T-helper 2 cell treated with Interferon-gamma antibody and Interleukin-4, amounts not matched to agents 100 ng/mL and 5 ng/mL, for 36 hours (primary cell): ENCODE data around the gene MARCHF7. TPM values are rescaled to one million over a fixed set of nuclear protein-coding genes. Genes with fewer than 3 reads are reported as not detected.
"Not testable (repeated sequence)": the region's sequence is repeated elsewhere in the genome, so short reads cannot be mapped to it uniquely, and the experiment has no call there.

Source experiments
- intact Hi-C: fragments of 100-400 bp; cut with micrococcal nuclease; formaldehyde crosslinking; loops from one replicate; pipeline ENCODE4 v1.15.1; 2023
- total RNA-seq: library from RNA; stranded (reverse); gene quantifications from 2 replicates; pipeline ENCODE4 v1.2.3, GENCODE V29; 2022

MARCHF7 gene, protein sequence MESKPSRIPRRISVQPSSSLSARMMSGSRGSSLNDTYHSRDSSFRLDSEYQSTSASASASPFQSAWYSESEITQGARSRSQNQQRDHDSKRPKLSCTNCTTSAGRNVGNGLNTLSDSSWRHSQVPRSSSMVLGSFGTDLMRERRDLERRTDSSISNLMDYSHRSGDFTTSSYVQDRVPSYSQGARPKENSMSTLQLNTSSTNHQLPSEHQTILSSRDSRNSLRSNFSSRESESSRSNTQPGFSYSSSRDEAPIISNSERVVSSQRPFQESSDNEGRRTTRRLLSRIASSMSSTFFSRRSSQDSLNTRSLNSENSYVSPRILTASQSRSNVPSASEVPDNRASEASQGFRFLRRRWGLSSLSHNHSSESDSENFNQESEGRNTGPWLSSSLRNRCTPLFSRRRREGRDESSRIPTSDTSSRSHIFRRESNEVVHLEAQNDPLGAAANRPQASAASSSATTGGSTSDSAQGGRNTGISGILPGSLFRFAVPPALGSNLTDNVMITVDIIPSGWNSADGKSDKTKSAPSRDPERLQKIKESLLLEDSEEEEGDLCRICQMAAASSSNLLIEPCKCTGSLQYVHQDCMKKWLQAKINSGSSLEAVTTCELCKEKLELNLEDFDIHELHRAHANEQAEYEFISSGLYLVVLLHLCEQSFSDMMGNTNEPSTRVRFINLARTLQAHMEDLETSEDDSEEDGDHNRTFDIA
- total RNA-seq = 70.1 and 76.2 TPM in 2 replicates

DNA sequence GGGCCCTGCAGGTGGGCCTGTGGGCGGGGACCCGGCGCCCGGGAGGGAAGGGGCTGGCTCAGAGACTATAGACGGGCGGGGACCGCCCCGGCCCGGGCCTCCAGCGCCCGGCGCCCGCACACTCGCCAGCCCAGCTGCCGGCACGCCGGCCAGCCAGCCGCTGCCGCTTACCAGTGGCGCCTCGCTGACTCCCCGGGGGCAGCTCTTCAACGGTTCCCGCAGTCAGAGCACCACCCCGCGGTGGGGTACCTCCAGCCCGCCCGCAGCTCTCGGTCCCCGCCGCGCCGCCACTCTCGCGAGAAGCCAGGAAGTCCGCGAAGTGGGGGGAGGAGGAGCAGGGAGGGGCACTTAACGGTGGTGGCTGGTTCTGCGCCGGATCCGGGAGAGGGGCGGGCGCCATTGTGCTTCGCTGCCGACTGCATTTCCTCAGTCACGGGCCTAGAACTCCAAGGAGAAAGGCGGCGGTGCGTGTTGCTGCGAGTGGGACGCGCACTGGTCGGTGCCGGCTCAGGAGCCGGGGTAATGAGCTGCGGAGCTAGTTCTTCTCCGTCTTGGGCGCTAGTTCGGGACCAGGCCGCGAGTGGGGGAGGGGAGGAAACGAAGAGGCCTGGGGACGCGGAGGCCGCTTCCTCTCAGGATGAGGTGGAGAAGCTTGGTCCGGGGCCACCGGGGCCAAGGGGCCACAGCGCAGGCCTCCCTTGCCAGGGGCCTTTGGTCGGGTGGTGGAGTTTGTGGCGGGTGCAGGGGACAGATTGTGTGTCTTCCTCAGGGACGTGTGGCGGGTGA, at the start of gene MARCHF7:
Gene MARCHF7, plus strand, starts transcription at position 364 of the 786 bp plus-strand sequence. CDS start 16,517 bp downstream, outside the sequence.
- intact Hi-C loops = loop anchor here (1.0 to 10.0 kb wide), 11 partner anchors 35 to 1838 kb away; partner anchors contain the start of genes ACVR1, BAZ2B, CCDC148 and LY75

DNA sequence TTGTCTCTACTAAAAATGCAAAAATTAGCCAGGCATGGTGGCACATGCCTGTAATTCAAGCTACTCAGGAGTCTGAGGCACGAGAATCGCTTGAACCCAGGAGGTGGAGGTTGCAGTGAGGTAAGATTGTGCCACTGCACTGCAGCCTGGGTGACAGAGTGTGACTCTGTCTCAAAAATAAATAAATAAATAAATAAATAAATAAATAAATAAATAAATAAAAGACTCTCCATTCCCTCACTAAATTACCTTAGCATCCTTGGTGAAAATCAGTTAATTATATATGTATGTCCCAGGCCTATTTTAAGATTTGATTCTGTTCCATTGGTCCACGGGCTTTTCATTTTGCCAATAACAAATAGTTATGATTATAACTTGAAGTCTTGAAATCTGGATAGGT, 44.9 kb upstream of the MARCHF7 start:
- intact Hi-C loops = not testable (repeated sequence)

- intact Hi-C loops = no loop called here
Measured at GRCh38 chr2:159671047-159671446, 41.3 kb upstream of the MARCHF7 start.

DNA sequence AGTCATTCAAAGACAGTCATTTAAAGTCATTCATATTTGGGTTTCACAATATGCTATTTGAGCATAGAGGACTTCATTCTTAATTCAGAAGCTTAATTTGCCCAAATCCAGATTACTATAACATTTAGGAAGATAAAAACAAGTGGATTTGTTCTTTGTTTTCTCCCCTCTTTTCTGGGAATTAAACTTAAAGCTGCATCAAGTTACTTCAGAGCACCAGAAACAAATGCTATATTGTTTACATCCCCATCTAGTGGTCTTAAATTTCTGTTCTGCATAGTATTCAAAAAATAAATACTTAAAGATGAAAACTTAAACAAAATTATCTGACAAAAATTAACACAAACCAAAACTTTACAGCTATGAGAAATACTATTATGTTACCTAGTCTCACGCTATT, 34.7 kb upstream of the MARCHF7 start:
- intact Hi-C loops = no loop called here

DNA sequence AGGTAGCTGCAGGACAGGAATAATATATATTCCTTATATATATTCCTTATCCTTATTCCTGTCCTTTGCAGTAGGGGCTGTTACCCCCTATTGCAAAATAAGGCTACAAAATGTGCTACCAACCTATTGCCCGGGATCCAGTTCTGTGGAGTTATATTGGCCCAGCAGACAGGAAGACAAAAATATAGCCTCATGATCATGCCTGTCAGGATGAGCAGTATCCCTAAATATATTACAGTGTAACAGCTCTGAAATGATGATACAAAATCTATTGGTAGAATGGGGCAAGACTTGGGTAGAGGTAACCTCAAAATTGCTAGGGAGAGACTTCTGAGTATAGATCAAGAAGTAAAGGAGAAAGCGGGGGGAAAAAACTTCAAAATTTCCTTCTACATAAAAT, 31.6 kb upstream of the MARCHF7 start:
- intact Hi-C loops = no loop called here

- intact Hi-C loops = no loop called here
Measured at GRCh38 chr2:159683817-159684216, 28.5 kb upstream of the MARCHF7 start.

GRCh38 chr2:159684796-159685195, 27.5 kb upstream of the MARCHF7 start:
- intact Hi-C loops = no loop called here

DNA sequence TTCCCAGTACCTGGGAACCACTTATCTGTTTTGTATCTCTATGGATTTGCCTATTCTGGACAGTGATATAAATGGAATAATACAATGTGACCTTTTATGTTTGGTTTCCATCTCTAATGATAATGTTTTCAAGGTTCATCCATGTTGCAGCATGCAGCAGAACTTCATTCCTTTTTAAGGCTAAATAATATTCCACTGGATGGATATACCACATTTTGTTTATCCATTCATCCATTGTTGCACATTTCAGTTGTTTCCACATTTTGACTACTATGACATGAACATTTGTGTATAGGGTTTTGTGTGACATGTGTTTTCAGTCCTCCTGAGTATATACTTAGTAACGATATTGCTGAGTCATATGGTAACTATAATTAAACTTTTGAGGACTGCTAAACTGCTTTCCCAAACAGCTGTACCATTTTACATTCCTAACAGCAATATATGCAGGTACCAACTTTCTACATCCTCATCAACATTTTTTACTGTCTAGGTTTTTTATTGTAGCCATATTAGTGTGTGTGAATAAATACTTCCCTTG, 17.7 kb upstream of the MARCHF7 start:
- intact Hi-C loops = no loop called here

DNA sequence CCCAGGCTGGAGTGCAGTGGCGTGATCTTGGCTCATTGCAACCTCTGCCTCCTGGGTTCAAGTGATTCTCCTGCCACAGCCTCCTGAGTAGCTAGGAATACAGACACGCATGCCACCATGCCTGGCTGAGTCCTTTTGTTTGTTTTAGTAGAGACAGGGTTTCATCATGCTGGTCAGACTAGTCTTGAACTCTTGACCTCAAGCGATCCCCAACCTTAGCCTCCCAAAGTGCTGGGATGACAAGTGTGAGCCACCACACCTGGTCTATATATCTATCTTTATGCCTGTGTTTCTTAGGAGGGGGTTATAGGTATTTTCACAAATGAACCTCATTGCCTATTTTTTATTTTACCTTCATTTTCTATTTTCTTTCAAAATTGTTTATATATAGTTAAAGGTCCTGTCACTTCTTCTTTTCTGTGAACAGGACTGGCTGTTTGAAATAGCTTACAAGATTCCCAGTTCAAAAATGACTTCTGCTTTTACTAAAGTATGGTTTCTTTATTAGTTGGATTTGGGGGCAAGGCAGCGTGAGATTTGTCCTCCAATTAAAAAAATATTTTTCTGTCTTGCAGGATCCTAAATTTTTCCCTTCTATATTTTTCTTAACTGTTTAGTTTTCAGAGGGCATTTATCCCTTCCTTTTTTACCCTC, 16.4 kb upstream of the MARCHF7 start:
- intact Hi-C loops = no loop called here

- intact Hi-C loops = no loop called here
Measured at GRCh38 chr2:159703491-159703890, 8.8 kb upstream of the MARCHF7 start.

DNA sequence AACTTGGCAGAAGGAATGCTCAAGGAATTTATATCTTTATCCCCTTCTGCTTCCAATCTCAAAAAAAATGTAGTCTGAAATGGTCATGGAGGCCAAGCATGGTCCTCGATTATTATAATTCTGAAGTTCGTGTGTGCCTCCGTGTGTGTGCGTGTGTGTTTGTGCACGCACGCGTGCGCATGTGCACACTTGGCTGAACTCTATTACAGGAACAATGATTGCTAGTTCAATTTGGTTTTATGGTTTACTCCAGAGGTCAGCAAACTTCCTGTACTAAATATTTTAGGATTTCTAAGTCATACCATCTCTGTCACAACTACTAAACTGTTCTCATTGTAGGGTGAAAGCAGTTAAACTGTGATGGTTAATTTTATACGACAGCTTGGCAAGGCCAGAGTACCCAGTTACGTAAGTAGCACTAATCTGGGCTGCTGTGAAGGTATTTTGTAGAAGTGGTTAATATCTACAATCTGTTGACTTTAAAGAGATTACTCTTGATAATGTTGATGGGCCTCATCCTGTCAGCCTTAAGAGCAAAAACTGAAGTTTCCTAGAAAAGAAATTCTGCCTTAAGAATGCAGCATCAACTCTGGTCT, 5.8 kb upstream of the MARCHF7 start:
- intact Hi-C loops = no loop called here

DNA sequence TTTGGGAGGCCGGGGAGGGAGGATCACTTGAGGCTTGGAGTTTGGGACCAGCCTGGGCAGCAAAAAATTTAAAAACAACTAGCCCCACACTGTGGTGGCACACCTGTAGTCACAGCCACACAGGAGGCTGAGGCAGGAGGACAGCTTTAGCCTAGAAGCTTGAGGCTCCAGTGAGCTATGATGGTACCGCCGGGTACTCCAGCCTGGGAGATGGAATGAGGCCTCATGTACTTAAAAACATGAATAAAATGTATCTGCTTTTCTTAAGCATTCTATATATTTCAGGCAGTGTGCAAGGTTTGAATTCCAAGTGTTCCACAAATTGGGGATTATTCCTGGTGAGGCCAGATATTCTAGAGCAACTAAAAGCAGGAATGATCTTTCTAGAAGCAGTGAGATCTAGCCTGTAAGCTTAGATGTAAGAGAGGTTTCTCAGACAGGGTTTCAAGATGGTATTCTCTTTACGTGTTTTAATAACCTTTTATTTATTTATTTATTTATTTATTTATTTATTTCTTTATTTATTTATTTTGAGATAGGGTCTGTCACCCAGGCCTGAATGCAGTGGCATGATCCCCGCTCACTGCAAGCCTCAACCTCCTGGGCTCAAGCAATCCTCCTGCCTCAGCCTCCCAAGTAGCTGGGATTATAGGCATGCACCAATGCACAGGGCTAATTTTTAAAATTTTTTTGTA, 4.1 kb upstream of the MARCHF7 start:
- intact Hi-C loops = no loop called here

DNA sequence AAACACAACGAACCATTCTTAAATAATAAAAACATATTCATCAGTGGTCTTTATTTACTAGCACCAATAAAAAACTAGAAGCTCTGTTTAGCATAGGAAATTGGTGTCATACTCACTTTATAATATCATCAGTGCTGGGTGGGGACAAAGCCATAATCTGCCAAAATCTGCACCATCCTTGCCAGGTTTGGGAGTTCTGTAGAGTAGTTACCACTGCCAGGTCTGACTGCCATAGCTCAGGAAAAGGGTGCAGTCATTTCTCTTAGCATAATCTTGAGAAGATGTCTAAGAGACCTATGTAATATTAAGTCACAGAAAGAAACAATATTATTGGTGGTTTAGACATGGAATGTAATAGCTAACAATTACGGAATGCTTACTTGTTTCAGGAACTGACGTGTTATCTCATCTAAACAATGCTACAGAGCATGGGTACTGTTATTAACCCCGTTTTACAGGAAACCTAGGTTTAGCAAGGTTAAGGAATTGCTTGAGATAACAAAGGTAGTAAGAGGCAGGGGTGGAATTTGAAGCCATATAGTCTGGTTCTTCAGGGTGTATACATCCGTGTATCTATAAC, 1.6 kb upstream of the MARCHF7 start:
- intact Hi-C loops = loop anchor here (5.0 to 10.0 kb wide), 4 partner anchors 37 to 1836 kb away; partner anchors contain the start of genes ACVR1 and TANK

- intact Hi-C loops = loop anchor here (1.0 to 10.0 kb wide), 11 partner anchors 36 to 1837 kb away; partner anchors contain the start of genes ACVR1, BAZ2B, CCDC148 and LY75
Measured at GRCh38 chr2:159711562-159712142, 654 bp upstream of the MARCHF7 start.

- intact Hi-C loops = loop anchor here (1.0 to 10.0 kb wide), 11 partner anchors 34 to 1838 kb away; partner anchors contain the start of genes ACVR1, BAZ2B, CCDC148 and LY75
Measured at GRCh38 chr2:159712929-159713420, 669 bp downstream of the MARCHF7 start.

GRCh38 chr2:159713631-159714246, 1.4 kb downstream of the MARCHF7 start:
- intact Hi-C loops = loop anchor here (2.0 to 10.0 kb wide), 7 partner anchors 34 to 1839 kb away; partner anchors contain the start of genes ACVR1, BAZ2B, CCDC148 and PKP4

DNA sequence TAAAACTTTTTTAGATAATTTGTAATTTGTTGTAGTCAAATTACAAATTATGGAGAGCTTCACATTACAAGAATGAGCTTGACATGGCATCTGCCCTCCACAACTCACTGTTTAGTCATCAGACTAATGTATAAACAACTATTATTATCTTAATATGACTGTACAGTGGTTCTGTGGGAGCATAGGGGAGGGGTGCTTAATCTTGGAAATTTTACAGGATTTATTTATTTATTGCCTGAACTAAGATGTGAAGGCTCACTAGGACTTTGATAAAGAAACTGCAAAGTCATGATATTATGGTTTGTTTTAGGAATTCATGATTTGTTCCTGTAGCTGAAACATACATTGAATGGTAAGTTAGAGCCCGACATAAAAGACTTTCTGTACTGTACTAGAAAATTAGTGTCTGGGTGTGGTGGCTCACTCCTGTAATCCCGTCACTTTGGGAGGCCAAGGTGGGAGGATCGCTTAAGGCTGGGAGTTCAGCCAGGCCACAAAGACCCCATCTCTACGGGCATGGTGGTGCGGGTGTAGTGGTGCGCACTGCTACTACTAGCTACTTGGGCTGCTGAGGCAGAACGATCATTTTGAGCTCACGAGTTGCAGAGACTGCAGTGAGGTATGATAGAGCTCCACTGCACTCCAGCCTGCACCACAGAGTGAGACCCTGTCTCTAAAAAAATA, 2.1 kb downstream of the MARCHF7 start:
- intact Hi-C loops = loop anchor here (5.0 to 10.0 kb wide), 4 partner anchors 33 to 1840 kb away; partner anchors contain the start of genes ACVR1 and TANK
